Measurements from ENCODE around the gene ZCWPW2. TPM values are rescaled to one million over a fixed set of nuclear protein-coding genes. Genes with fewer than 3 reads are reported as not detected.

ZCWPW2 gene
- total and polyA plus RNA-seq, 8 donors = 0.70 to 1.5 (median 1.0) TPM

DNA sequence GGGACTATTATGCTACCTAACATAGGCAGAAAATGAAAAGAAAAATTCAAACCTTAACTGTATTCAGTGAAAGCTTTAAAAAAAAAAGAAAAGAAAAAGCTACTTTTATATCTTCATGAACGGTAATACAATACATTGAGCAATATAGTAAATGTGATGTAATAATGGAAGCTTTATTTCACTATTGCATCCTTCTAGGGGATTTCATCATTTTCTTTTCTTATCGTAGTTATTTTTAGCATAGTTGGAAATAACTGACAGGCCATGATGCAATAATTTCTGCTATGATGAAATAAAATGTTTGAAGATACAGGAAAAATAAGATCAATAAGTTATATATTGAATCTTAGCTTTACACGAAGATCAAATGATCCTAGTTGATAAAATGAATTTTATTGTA lies 40.3 kb upstream of the ZCWPW2 start:
- ATAC-seq (no peak), FAIRE-seq (no peak), DNase-seq (no peak)
- Histone ChIP-seq H3K4me1 (no peaks in the 10 kb centered on the region), H3K27ac (no peak overlapping the region), H3K9me3 (no peaks in the 10 kb centered on the region), H3K27me3 (no peaks in the 10 kb centered on the region), H3K4me3 (no peak overlapping the region), H3K36me3 (no peaks in the 10 kb centered on the region)
- intact Hi-C loops (cut with DNase I) = no loop called here
- WGBS, 2 donors = 72 to 87% methylated on average over 3 of the region's 3 CpGs
- TF ChIP-seq CTCF (IDR thresholded peaks at IDR 0.05) = no peak

- H3K27ac ChIP-seq = no peak overlapping the region
- FAIRE-seq = no peak
- no peaks in the 10 kb centered on the region for H3K9me3 ChIP-seq
- intact Hi-C loops (cut with DNase I) = no loop called here
- H3K27me3 ChIP-seq = no peaks in the 10 kb centered on the region
- H3K4me1 ChIP-seq = no peaks in the 10 kb centered on the region
- WGBS, 2 donors = 58 to 65% methylated on average over 1 of the region's 1 CpG
- TF ChIP-seq CTCF (IDR thresholded peaks at IDR 0.05) = no peak
- H3K36me3 ChIP-seq = no peaks in the 10 kb centered on the region
- DNase-seq = no peak
- H3K4me3 ChIP-seq = no peak overlapping the region
- ATAC-seq = no peak
Measured at GRCh38 chr3:28315711-28316110, 32.8 kb upstream of the ZCWPW2 start.

GRCh38 chr3:28316226-28316625 lies 32.3 kb upstream of the ZCWPW2 start:
- no peak for TF ChIP-seq CTCF (IDR thresholded peaks at IDR 0.05)
- intact Hi-C loops (cut with DNase I) = no loop called here
- Histone ChIP-seq H3K9me3 (no peaks in the 10 kb centered on the region), H3K4me1 (no peaks in the 10 kb centered on the region), H3K4me3 (no peak overlapping the region), H3K27ac (no peak overlapping the region), H3K27me3 (no peaks in the 10 kb centered on the region), H3K36me3 (no peaks in the 10 kb centered on the region)
- DNase-seq = no peak
- FAIRE-seq = no peak
- WGBS, 2 donors = 64 to 76% methylated on average over 2 of the region's 2 CpGs
- no peak for ATAC-seq

DNA sequence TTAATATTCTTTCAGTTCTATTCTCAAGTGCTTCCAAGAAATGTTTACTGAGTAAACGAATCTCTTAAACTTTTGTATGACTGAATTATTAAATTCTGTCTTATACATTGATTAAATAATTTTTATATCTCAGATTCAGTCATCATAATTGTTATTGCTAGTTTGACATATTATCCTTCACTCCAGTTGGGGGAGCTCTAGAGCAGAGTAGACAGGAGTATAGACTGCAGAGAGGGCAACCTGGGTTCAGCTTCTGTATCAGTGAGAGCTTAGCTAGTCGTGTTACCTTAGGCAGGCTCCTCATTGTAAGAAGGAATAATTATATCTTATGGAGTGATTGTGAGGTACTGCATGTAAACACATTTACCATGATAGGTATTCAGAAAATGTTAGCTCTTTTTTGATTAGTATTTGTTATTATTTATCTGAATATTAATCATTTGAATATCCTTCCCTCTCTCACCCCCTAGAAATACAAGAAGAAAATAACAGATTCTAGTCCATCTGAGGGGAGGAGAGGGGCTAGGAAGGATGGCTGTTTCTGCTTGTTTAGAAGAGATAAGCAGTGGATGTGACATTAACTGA lies 31.0 kb upstream of the ZCWPW2 start:
- 15 to 17% methylated on average over 2 of the region's 2 CpGs for WGBS, 2 donors
- ATAC-seq (peak; percentile 66 to 90 (median 85)), FAIRE-seq (no peak), DNase-seq (peak in 2 of 6 donors; percentile 13 to 16)
- TF ChIP-seq CTCF (IDR thresholded peaks at IDR 0.05) = peak in 3 of 4 donors; percentile 20 to 39 (median 25)
- H3K4me3 ChIP-seq = no peak overlapping the region
- no peaks in the 10 kb centered on the region for H3K9me3 ChIP-seq
- H3K27me3 ChIP-seq = no peaks in the 10 kb centered on the region
- H3K4me1 ChIP-seq = no peaks in the 10 kb centered on the region
- H3K27ac ChIP-seq = no peak overlapping the region
- intact Hi-C loops (cut with DNase I) = no loop called here
- H3K36me3 ChIP-seq = no peaks in the 10 kb centered on the region

- no peak overlapping the region for H3K4me3 ChIP-seq
- intact Hi-C loops (cut with DNase I) = no loop called here
- ATAC-seq = no peak
- H3K27me3 ChIP-seq = no peaks in the 10 kb centered on the region
- no peaks in the 10 kb centered on the region for H3K36me3 ChIP-seq
- H3K27ac ChIP-seq = no peak overlapping the region
- no peaks in the 10 kb centered on the region for H3K4me1 ChIP-seq
- DNase-seq = no peak
- no peak for FAIRE-seq
- no peaks in the 10 kb centered on the region for H3K9me3 ChIP-seq
- no peak for TF ChIP-seq CTCF (IDR thresholded peaks at IDR 0.05)
Measured at GRCh38 chr3:28320981-28321380, 27.5 kb upstream of the ZCWPW2 start.
